ENCODE results near the gene MKS1.

- TF ChIP-seq CTCF (IDR thresholded peaks at IDR 0.05) (no peak), POLR2A (IDR thresholded peaks at IDR 0.05) (no peak)
Measured at GRCh38 chr17:58239987-58240386, 20.9 kb upstream of the MKS1 start.
